SK-N-SH (cell line): ENCODE results near the gene SF3A1. TPM values are rescaled to one million over a fixed set of nuclear protein-coding genes. Genes with fewer than 3 reads are reported as not detected.

Source experiments
- CTCF ChIA-PET: fragments of 300-600, 350-600 bp; formaldehyde crosslinking; extraction: SDS; loops from one replicate; lab custom pipeline; 2021; lab: Yijun Ruan, JAX
- POLR2A ChIA-PET: fragments of 350-600 bp; sonication (Branson Sonifier 250); formaldehyde crosslinking; extraction: SDS; loops from one replicate; lab custom pipeline; 2020; ENCODE audit warnings: antibody characterized with exemption, inconsistent platforms; lab: Yijun Ruan, JAX
- DNase-seq: peaks from one replicate; pipeline ENCODE4 v3.0.0; 2012
- H2AFZ ChIP-seq: fragments of 200-600 bp; sonication (generic); 2 replicates; pipeline ENCODE4 v1.8.1; 2016; ENCODE audit warnings: antibody characterized with exemption, mild to moderate bottlenecking, low read depth
- H3F3A ChIP-seq: fragments of 200-600 bp; sonication (generic); replicated peaks from 2 replicates; pipeline ENCODE3; 2016; ENCODE audit warnings: antibody characterized with exemption, mild to moderate bottlenecking; ENCODE audit not compliant: insufficient read depth
- H3K27ac ChIP-seq, 2 experiments: fragments of 200-500 bp in 1 of 2; fragments of 200-600 bp in 1 of 2; sonication (Bioruptor generic) in 1 of 2; sonication (generic), shearing (Covaris generic) in 1 of 2; 2 replicates each; pipeline versions ENCODE4 v1.5.1 to v1.6.1; 2014 to 2016; ENCODE audit warnings: low read depth in 2 of 2, inconsistent platforms in 1 of 2, low read length in 1 of 2, mild to moderate bottlenecking in 1 of 2, mixed read lengths in 1 of 2
- H3K27me3 ChIP-seq: fragments of 200-600 bp; sonication (generic), shearing (Covaris generic); 2 replicates; pipeline ENCODE4 v1.6.1; 2016; ENCODE audit warnings: mixed run types; ENCODE audit not compliant: insufficient read depth
- H3K36me3 ChIP-seq, 2 experiments: fragments of 200-500 bp in 1 of 2; fragments of 200-600 bp in 1 of 2; sonication (Bioruptor generic) in 1 of 2; sonication (generic) in 1 of 2; replicated peaks in 1 of 2; 2 replicates each; pipeline versions ENCODE3 to v1.5.1; 2014 to 2016; ENCODE audit warnings: low read length in 1 of 2, mild to moderate bottlenecking in 1 of 2; ENCODE audit not compliant: insufficient read depth in 2 of 2, control insufficient read depth in 1 of 2
- H3K4me1 ChIP-seq, 2 experiments: fragments of 200-500 bp in 1 of 2; fragments of 200-600 bp in 1 of 2; sonication (Bioruptor generic) in 1 of 2; sonication (generic), shearing (Covaris generic) in 1 of 2; 2 replicates each; pipeline versions ENCODE4 v1.5.1 to v1.6.1; 2014 to 2016; ENCODE audit warnings: low read depth in 1 of 2, low read length in 1 of 2, mixed run types in 1 of 2; ENCODE audit not compliant: insufficient read depth in 2 of 2, control insufficient read depth in 1 of 2
- H3K4me2 ChIP-seq: fragments of 200-600 bp; sonication (generic), shearing (Covaris generic); 2 replicates; pipeline ENCODE4 v1.6.1; 2017; ENCODE audit warnings: mixed run types
- H3K4me3 ChIP-seq, 2 experiments: fragments of 200-500 bp in 1 of 2; fragments of 200-600 bp in 1 of 2; sonication (Bioruptor generic) in 1 of 2; sonication (generic), shearing (Covaris generic) in 1 of 2; 2 replicates each; pipeline versions ENCODE4 v1.5.1 to v1.8.1; 2014 to 2016; ENCODE audit warnings: low read depth in 2 of 2, inconsistent platforms in 1 of 2, low read length in 1 of 2, mild to moderate bottlenecking in 1 of 2, mixed read lengths in 1 of 2, moderate library complexity in 1 of 2
- H3K79me2 ChIP-seq: fragments of 200-600 bp; sonication (generic); 2 replicates; pipeline ENCODE4 v1.8.1; 2017; ENCODE audit warnings: mild to moderate bottlenecking; ENCODE audit not compliant: insufficient read depth
- H3K9ac ChIP-seq: fragments of 200-600 bp; sonication (generic); 2 replicates; pipeline ENCODE4 v1.6.1; 2017; ENCODE audit warnings: mixed run types
- H3K9me2 ChIP-seq: fragments of 200-600 bp; sonication (generic); 2 replicates; pipeline ENCODE4 v1.6.1; 2017; ENCODE audit warnings: mixed run types
- H3K9me3 ChIP-seq: fragments of 200-600 bp; sonication (generic); 2 replicates; pipeline ENCODE4 v1.6.1; 2017; ENCODE audit warnings: mixed run types, mild to moderate bottlenecking, moderate library complexity
- H4K20me1 ChIP-seq: fragments of 200-600 bp; sonication (generic); 2 replicates; pipeline ENCODE4 v1.6.1; 2017; ENCODE audit warnings: mild to moderate bottlenecking, mixed run types; ENCODE audit not compliant: insufficient read depth
- CHD2 ChIP-seq: fragments of 150-350 bp; IDR thresholded peaks from 2 replicates; pipeline ENCODE4 v1.6.1; 2018; ENCODE audit warnings: low read length; ENCODE audit not compliant: partially characterized antibody
- ELF1 ChIP-seq: IDR thresholded peaks from 2 replicates; pipeline ENCODE4 v1.4.0; 2012
- EP300 ChIP-seq, 2 experiments: IDR thresholded peaks; 2 replicates each; pipeline versions ENCODE4 v1.4.0 to v1.6.1; 2012; ENCODE audit warnings: borderline replicate concordance in 1 of 2, low read depth in 1 of 2, low read length in 1 of 2
- FOSL2 ChIP-seq: IDR thresholded peaks from 2 replicates; pipeline ENCODE4 v1.4.0; 2012; ENCODE audit warnings: low read depth, mild to moderate bottlenecking, moderate library complexity, borderline replicate concordance
- GABPA ChIP-seq: IDR thresholded peaks from 2 replicates; pipeline ENCODE4 v1.4.0; 2012; ENCODE audit warnings: low read depth, mild to moderate bottlenecking
- MEF2A ChIP-seq: IDR thresholded peaks from 2 replicates; pipeline ENCODE4 v1.4.0; 2012; ENCODE audit warnings: low read depth, borderline replicate concordance
- MXI1 ChIP-seq: IDR thresholded peaks from 2 replicates; pipeline ENCODE4 v1.6.1; 2012; ENCODE audit warnings: mild to moderate bottlenecking, low read depth, low read length, improper control_type of control experiment
- POLR2AphosphoS5 ChIP-seq: IDR thresholded peaks from 2 replicates; pipeline ENCODE4 v1.6.1; 2012; ENCODE audit warnings: low read depth, low read length
- RAD21 ChIP-seq: IDR thresholded peaks from 2 replicates; pipeline ENCODE4 v1.6.1; 2012; ENCODE audit warnings: mild to moderate bottlenecking, low read length
- RCOR1 ChIP-seq: fragments of 150-350 bp; IDR thresholded peaks from 2 replicates; pipeline ENCODE4 v1.6.1; 2017; ENCODE audit warnings: antibody characterized with exemption, low read length
- RFX5 ChIP-seq: IDR thresholded peaks from 2 replicates; pipeline ENCODE4 v1.6.1; 2012; ENCODE audit warnings: mild to moderate bottlenecking, improper control_type of control experiment, low read length
- RXRA ChIP-seq: IDR thresholded peaks from 2 replicates; pipeline ENCODE4 v1.4.0; 2012; ENCODE audit warnings: low read depth, mild to moderate bottlenecking, borderline replicate concordance
- SIN3A ChIP-seq: IDR thresholded peaks from 2 replicates; pipeline ENCODE4 v1.6.1; 2012; ENCODE audit warnings: low read depth, mild to moderate bottlenecking, low read length, moderate library complexity, borderline replicate concordance
- SMC3 ChIP-seq: IDR thresholded peaks from 2 replicates; pipeline ENCODE4 v1.6.1; 2012; ENCODE audit warnings: low read depth, low read length, improper control_type of control experiment
- TEAD4 ChIP-seq: IDR thresholded peaks from 2 replicates; pipeline ENCODE4 v1.4.0; 2012; ENCODE audit warnings: mild to moderate bottlenecking, borderline replicate concordance; ENCODE audit not compliant: insufficient read depth
- YY1 ChIP-seq: IDR thresholded peaks from 2 replicates; pipeline ENCODE4 v1.4.0; 2012; ENCODE audit warnings: low read depth, mild to moderate bottlenecking
- WGBS: methylation state at CpG from one replicate; pipeline ENCODE4 v1.1.6; 2017; ENCODE audit warnings: low lambda C conversion rate; 5-methylcytosine and 5-hydroxymethylcytosine counted together
- polyA plus RNA-seq, 3 experiments: library from polyadenylated mRNA; depleted of rRNA; stranded (reverse); fragments of >200 nt; gene quantifications; 2 replicates each; pipeline ENCODE4 v1.2.3, GENCODE V29; 2012
- TF ChIP-seq, protein P1 (sequence below): fragments of 150-350 bp; IDR thresholded peaks from 2 replicates; pipeline ENCODE4 v1.6.1; 2017; ENCODE audit warnings: antibody characterized with exemption, low read length, low read depth, borderline replicate concordance
- TF ChIP-seq, protein P2 (sequence below): IDR thresholded peaks from 2 replicates; pipeline ENCODE4 v1.6.1; 2012; ENCODE audit warnings: mild to moderate bottlenecking, low read depth, low read length, moderate library complexity
- TF ChIP-seq, protein P3 (sequence below): IDR thresholded peaks from 2 replicates; pipeline ENCODE4 v1.4.0; 2012; ENCODE audit warnings: low read depth, borderline replicate concordance
- TF ChIP-seq, protein P4 (sequence below): IDR thresholded peaks from 2 replicates; pipeline ENCODE4 v1.4.0; 2012; ENCODE audit warnings: low read depth
- TF ChIP-seq, protein P5 (sequence below): IDR thresholded peaks from 2 replicates; pipeline ENCODE4 v1.4.0; 2012; ENCODE audit warnings: low read depth, borderline replicate concordance

The SF3A1 gene, protein sequence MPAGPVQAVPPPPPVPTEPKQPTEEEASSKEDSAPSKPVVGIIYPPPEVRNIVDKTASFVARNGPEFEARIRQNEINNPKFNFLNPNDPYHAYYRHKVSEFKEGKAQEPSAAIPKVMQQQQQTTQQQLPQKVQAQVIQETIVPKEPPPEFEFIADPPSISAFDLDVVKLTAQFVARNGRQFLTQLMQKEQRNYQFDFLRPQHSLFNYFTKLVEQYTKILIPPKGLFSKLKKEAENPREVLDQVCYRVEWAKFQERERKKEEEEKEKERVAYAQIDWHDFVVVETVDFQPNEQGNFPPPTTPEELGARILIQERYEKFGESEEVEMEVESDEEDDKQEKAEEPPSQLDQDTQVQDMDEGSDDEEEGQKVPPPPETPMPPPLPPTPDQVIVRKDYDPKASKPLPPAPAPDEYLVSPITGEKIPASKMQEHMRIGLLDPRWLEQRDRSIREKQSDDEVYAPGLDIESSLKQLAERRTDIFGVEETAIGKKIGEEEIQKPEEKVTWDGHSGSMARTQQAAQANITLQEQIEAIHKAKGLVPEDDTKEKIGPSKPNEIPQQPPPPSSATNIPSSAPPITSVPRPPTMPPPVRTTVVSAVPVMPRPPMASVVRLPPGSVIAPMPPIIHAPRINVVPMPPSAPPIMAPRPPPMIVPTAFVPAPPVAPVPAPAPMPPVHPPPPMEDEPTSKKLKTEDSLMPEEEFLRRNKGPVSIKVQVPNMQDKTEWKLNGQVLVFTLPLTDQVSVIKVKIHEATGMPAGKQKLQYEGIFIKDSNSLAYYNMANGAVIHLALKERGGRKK
- 37.5 and 75.2 TPM in 2 replicates for polyA plus RNA-seq (2012; rRNA removed)
- polyA plus RNA-seq (2012; cell fraction: cytosol; rRNA removed) = 57.9 and 75.1 TPM in 2 replicates
- polyA plus RNA-seq (2012; cell fraction: nucleus; rRNA removed) = 121 and 150 TPM in 2 replicates

DNA sequence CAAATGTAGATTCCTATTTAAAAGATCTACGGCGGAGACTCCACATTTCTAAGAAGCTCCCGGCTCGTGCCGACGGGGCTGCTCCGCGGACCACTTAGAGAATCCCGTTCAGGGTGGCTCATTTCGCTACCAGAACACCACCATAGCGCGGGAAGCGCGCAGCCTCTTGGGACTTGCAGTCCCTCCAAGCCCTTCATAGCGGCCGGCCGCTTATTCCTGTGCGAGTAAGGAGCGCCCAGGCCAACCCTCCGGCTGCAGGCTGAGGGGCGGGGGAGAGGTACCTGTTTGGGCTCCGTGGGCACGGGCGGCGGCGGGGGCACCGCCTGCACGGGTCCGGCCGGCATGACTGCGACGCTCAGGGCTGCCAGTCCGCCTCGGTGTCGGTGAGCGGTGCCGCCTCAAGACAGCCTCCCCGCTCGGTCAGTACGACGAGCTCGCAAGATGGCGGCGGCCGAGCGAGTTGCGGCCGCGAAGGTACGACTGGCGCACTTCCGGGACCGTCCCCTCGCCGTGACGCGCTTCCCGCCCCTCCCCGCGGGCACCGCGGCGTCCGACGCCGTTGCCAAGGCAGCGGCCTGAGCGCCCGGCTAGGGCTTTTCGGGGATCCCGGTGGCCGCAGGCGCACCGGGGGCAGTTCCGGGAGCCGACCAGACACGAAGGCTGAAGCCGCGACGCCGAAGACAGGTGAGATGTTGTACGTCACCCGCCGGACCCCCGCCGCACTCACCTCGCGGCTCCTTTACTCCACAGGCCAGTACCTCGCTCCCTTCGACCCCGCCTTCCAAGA is at the start of gene SF3A1, which contains the start of gene CCDC157:
SF3A1 (minus strand) TSS at position 446 of the 787 bp plus-strand sequence; CDS start at position 344, 102 bp downstream.
CCDC157 (plus strand) TSS at position 559 of the 787 bp plus-strand sequence. CDS start 8,994 bp downstream, outside the sequence.
- peak; percentile 96 for DNase-seq
- Histone ChIP-seq H4K20me1 (peaks cover 30% of the 10 kb centered on the region), H3K9ac (peak within 1 kb of the TSS; percentile 99), H3K36me3 (peaks cover 17 to 19% of the 10 kb centered on the region in 2 experiments), H3K9me3 (no peaks in the 10 kb centered on the region), H3K27ac (peak within 1 kb of the TSS; percentile 93 to 95), H3K4me1 (peaks cover 12 to 14% of the 10 kb centered on the region in 2 experiments; a peak in 2 of 4 replicates), H3K4me2 (peak within 1 kb of the TSS; percentile 92), H3K9me2 (no peaks in the 10 kb centered on the region), H2AFZ (peak within 1 kb of the TSS; percentile 95), H3K4me3 (peak within 1 kb of the TSS; percentile 79 to 95), H3F3A (no peaks in the 10 kb centered on the region), H3K27me3 (no peaks in the 10 kb centered on the region), H3K79me2 (peaks cover 47% of the 10 kb centered on the region)
- POLR2A ChIA-PET = interaction anchor here (0.6 to 1.7 kb wide), 14 partner anchors 10 to 70 kb away, joined by 3 to 8 read pairs (median 5); partner anchors contain the start of genes CASTOR1, RNF215, SEC14L2 and TBC1D10A
- whole genome bisulfite sequencing = 2% methylated on average over 7 of the region's 91 CpGs
- CTCF ChIA-PET = interaction anchor here (1.0 to 2.2 kb wide), 3 partner anchors 11 to 71 kb away, joined by 3 to 15 read pairs (median 3); partner anchors contain the start of gene CASTOR1
- TF ChIP-seq FOSL2 (no peak), GABPA (peak; percentile 91), EP300 (IDR thresholded peaks at IDR 0.05; ENCODE audit: borderline replicate concordance in 1 of 2, low read depth in 1 of 2, low read length in 1 of 2) (no peak), MXI1 (peak; percentile 84), RCOR1 (no peak), RAD21 (no peak), CHD2 (peak; percentile 94), YY1 (peak; percentile 95), POLR2AphosphoS5 (peak; percentile 91), RXRA (no peak), SMC3 (no peak), TEAD4 (0 out of 2 replicates have a peak, but pooled peaks have one; percentile 10), RFX5 (no peak), ELF1 (peak; percentile 81), MEF2A (no peak), SIN3A (peak; percentile 96)
- TF ChIP-seq, protein P1, sequence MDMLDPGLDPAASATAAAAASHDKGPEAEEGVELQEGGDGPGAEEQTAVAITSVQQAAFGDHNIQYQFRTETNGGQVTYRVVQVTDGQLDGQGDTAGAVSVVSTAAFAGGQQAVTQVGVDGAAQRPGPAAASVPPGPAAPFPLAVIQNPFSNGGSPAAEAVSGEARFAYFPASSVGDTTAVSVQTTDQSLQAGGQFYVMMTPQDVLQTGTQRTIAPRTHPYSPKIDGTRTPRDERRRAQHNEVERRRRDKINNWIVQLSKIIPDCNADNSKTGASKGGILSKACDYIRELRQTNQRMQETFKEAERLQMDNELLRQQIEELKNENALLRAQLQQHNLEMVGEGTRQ = no peak
- TF ChIP-seq, protein P2, sequence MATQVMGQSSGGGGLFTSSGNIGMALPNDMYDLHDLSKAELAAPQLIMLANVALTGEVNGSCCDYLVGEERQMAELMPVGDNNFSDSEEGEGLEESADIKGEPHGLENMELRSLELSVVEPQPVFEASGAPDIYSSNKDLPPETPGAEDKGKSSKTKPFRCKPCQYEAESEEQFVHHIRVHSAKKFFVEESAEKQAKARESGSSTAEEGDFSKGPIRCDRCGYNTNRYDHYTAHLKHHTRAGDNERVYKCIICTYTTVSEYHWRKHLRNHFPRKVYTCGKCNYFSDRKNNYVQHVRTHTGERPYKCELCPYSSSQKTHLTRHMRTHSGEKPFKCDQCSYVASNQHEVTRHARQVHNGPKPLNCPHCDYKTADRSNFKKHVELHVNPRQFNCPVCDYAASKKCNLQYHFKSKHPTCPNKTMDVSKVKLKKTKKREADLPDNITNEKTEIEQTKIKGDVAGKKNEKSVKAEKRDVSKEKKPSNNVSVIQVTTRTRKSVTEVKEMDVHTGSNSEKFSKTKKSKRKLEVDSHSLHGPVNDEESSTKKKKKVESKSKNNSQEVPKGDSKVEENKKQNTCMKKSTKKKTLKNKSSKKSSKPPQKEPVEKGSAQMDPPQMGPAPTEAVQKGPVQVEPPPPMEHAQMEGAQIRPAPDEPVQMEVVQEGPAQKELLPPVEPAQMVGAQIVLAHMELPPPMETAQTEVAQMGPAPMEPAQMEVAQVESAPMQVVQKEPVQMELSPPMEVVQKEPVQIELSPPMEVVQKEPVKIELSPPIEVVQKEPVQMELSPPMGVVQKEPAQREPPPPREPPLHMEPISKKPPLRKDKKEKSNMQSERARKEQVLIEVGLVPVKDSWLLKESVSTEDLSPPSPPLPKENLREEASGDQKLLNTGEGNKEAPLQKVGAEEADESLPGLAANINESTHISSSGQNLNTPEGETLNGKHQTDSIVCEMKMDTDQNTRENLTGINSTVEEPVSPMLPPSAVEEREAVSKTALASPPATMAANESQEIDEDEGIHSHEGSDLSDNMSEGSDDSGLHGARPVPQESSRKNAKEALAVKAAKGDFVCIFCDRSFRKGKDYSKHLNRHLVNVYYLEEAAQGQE = no peak
- TF ChIP-seq, protein P3, sequence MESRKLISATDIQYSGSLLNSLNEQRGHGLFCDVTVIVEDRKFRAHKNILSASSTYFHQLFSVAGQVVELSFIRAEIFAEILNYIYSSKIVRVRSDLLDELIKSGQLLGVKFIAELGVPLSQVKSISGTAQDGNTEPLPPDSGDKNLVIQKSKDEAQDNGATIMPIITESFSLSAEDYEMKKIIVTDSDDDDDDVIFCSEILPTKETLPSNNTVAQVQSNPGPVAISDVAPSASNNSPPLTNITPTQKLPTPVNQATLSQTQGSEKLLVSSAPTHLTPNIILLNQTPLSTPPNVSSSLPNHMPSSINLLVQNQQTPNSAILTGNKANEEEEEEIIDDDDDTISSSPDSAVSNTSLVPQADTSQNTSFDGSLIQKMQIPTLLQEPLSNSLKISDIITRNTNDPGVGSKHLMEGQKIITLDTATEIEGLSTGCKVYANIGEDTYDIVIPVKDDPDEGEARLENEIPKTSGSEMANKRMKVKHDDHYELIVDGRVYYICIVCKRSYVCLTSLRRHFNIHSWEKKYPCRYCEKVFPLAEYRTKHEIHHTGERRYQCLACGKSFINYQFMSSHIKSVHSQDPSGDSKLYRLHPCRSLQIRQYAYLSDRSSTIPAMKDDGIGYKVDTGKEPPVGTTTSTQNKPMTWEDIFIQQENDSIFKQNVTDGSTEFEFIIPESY = peak; percentile 91
- TF ChIP-seq, protein P4, sequence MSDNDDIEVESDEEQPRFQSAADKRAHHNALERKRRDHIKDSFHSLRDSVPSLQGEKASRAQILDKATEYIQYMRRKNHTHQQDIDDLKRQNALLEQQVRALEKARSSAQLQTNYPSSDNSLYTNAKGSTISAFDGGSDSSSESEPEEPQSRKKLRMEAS = peak; percentile 63; the same call in 1 of the 2 replicates
- TF ChIP-seq, protein P5, sequence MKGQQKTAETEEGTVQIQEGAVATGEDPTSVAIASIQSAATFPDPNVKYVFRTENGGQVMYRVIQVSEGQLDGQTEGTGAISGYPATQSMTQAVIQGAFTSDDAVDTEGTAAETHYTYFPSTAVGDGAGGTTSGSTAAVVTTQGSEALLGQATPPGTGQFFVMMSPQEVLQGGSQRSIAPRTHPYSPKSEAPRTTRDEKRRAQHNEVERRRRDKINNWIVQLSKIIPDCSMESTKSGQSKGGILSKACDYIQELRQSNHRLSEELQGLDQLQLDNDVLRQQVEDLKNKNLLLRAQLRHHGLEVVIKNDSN = 0 out of 2 replicates have a peak, but pooled peaks have one; percentile 8
